Hair follicle dermal papilla cell (primary cell): ENCODE data around the gene ADAT2. TPM values are rescaled to one million over a fixed set of nuclear protein-coding genes. Genes with fewer than 3 reads are reported as not detected.

Experiments
- small RNA-seq: library from RNA; depleted of rRNA; stranded (forward); fragments of <200 nt; gene quantifications from one replicate; pipeline ENCODE3, GENCODE V24; 2012
- total RNA-seq: library from RNA; depleted of rRNA; stranded (reverse); fragments of >200 nt; gene quantifications from 2 replicates; pipeline ENCODE4 v1.2.3, GENCODE V29; 2012

The ADAT2 gene
- 2.8 and 4.1 TPM in 2 replicates for total RNA-seq

GRCh38 chr6:143450453-143451371, at the start of gene ADAT2, which contains the start of gene PEX3:
Gene ADAT2, minus strand, starts transcription at chr6:143450695. Its CDS starts 37 bp downstream, at chr6:143450658.
Gene PEX3, plus strand, starts transcription at chr6:143450805. Its CDS starts 238 bp downstream, at chr6:143451043.

Small RNA genes within 50 kb of the gene (small RNA-seq; reads per million reads assigned to genes)
- gene RNA5SP221: not detected

Other genes with a start within 250 kb of the ADAT2 start
- 17.2 and 18.2 TPM in 2 replicates for gene PEX3, start 110 bp upstream of the ADAT2 start, total RNA-seq
- 30.2 and 39.6 TPM in 2 replicates for gene FUCA2, start 61.0 kb upstream of the ADAT2 start, total RNA-seq
- gene PHACTR2, start 227.3 kb upstream of the ADAT2 start, total RNA-seq: 54.8 and 70.2 TPM in 2 replicates